ENCODE data around the gene CLVS2.

DNA sequence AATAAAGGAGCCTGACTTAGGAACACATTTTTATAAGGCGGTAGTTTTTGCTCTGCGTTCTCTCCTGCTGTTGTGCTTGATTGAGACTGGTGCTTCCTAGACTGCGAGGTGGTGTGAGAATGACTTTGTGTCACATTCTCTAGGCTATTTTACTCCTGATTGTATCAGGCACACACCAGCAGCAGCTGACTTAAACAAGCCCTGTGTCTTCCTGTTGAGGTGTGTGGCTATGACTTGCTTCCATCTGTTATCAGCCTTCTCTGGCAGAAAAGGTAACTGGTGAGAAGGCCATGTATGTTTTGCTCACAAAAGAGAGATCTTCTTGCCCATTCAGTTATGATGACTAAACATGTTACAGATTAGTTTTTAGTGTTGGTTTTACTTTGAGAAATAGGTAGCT is 43.4 kb downstream of the CLVS2 start:
- TF ChIP-seq POLR2A (IDR thresholded peaks at IDR 0.05): no peak
- TF ChIP-seq CTCF (IDR thresholded peaks at IDR 0.05): no peak
